ENCODE measurements around the gene AHCYL2.
"Not testable (repeated sequence)": the region's sequence is repeated elsewhere in the genome, so short reads cannot be mapped to it uniquely, and the experiment has no call there.

The AHCYL2 gene

DNA sequence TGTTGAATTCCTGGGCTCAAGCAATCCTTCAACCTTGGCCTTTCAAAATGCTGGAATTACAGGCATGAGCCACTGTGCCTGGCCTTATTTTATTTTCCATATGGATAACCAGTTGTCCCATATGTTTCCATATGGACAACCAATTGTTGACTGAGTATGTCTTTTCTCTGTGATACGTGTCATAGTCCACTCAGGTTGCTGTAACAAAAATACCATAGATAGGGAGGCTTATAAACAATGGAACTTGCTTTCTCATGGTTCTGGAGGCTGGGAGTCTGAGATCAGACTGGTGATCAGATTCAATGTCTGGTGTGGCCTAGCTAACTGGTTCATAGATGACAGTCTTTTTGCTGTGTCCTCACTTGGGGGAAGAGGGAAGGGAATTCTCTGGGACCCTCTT lies 19.4 kb downstream of the AHCYL2 start:
- no peak for DNase-seq (ENCODE audit: low read depth)

DNA sequence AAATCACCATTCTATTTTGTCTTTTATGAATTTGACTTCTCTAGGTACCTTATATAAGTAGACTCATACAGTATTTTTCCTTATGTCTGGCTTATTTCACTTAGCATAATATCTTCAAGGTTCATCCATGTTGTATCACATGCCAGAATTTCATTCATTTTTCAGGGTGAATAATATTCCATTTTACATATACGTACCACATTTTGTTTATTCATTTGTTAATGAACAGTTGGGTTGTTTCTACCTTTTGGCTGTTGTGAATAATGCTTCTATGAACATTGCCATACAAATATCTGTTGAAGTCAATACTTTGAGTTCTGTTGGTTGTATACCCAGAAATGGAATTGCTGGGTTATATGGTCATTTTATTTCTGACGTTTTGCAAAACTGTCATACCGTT lies 20.7 kb downstream of the AHCYL2 start:
- no peak for DNase-seq (ENCODE audit: low read depth)

GRCh38 chr7:129247087-129247486 lies 22.3 kb downstream of the AHCYL2 start:
- DNase-seq (ENCODE audit: low read depth): no peak

- no peak for DNase-seq (ENCODE audit: low read depth)
Observed at GRCh38 chr7:129252128-129252527, 27.3 kb downstream of the AHCYL2 start.

DNA sequence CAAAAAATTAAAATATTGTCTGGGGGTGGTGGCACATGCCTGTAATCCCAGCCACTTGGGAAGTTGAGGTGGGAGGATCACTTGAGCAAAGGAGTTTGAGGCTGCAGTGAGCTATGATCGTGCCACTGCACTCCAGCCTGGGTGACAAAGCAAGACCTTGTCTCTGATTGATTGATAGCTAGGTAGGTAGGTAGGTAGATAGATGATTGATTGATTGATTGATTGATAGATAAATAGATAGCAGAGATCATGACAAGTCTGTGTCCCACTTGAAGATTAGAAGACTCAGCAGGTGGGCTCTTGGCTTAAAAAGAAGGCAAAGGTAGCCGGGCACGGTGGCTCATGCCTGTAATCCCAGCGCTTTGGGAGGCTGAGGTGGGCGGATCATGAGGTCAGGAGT lies 27.8 kb downstream of the AHCYL2 start:
- DNase-seq (ENCODE audit: low read depth): not testable (repeated sequence)

DNA sequence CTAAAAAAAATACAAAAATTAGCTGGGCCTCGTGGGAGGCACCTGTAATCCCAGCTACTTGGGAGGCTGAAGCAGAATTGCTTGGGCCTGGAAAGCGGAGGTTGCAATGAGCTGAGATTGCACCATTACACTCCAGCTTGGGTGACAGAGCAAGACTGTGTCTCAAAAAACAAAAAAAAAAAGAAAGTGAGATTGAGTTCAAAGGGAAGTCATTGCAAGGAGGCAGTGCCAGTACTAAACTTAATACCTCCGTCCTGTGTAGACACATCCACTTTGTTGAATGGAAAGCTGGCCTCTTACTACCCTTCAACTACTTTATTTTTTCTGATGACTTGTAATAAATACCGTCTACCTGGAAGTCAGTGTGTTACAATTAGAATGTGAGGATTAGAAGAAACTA lies 31.0 kb downstream of the AHCYL2 start:
- no peak for DNase-seq (ENCODE audit: low read depth)

DNA sequence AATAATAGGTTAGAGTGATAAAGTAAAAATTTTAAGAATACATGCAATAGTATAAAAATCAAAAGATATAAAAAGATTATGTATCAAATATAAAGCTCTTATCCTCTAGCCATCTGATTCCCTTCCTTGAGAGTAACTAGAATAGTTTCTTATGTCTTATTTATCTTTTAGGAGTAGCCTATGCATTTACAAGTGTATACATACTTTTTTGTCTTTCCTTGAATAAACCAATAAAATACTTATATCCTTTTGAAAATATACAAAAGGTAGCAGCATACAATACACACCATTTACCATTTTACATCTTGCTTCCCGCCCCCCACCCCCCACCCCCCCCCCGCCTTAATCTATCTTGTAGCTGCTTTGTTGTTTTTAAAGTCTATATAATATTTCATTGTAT lies 31.4 kb downstream of the AHCYL2 start:
- DNase-seq (ENCODE audit: low read depth): no peak

GRCh38 chr7:129257168-129257567 lies 32.3 kb downstream of the AHCYL2 start:
- no peak for DNase-seq (ENCODE audit: low read depth)

GRCh38 chr7:129258649-129259389 lies 34.0 kb downstream of the AHCYL2 start:
- no peak for DNase-seq (ENCODE audit: low read depth)

- peak; percentile 24 for DNase-seq (ENCODE audit: low read depth)
Observed at GRCh38 chr7:129262324-129262723, 37.5 kb downstream of the AHCYL2 start.

DNA sequence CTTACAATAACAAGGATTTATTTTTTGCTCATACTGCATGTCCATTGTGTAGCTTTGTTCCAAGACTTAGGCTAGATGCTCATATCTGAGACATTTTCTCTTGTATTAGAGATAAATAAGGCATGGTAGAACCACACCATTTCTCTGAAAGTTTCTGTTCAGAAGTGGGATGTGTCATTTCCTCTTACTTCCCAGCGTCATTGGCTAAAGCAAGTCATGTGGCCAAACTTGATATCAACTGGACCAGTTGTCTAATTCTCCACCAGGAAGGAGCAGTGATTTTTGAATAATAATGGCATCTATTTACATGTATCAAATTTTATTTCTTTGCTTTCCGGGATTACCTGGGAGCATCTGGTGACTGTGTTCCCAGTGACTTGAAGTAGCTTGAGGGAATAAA lies 38.3 kb downstream of the AHCYL2 start:
- DNase-seq (ENCODE audit: low read depth): no peak

- no peak for DNase-seq (ENCODE audit: low read depth)
Observed at GRCh38 chr7:129264534-129264933, 39.7 kb downstream of the AHCYL2 start.

DNA sequence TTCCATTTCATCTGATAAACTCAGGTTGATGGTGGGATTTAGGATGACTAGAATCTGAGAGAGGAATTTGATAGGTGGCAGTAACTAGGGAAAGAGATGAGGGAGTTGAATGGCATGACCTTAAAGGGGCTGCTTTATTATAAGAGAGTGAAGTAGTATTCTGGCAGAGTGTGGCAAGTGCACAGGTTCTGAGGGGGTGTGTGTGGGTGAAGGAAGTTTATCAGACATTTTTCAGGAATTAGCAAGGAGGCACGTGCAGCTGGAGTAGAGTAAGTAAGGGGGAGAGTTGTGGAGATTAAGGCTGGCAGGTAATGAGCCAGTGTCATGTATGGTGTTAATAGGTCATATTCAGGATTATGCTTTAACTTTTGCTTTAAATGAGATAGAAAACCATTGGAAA lies 40.5 kb downstream of the AHCYL2 start:
- DNase-seq (ENCODE audit: low read depth): no peak

DNA sequence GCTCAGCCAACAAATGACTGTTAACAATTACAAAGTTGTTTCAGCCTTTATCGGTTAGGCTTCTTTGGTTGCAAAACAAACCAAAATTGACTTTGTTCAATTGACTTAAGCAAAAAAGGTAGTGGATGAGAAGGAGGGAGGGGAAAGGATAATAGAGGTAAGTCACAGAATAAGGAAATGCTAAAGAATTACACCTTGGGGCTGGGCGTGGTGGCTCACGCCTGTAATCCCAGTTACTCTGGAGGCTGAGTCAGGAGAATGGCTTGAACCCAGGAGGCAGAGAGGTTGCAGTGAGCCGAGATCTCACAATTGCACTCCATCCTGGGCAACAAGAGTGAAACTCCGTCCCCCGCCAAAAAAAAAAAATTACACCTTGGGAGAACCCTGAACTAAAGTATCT lies 41.4 kb downstream of the AHCYL2 start:
- DNase-seq (ENCODE audit: low read depth): no peak

- no peak for DNase-seq (ENCODE audit: low read depth)
Observed at GRCh38 chr7:129270077-129270476, 45.2 kb downstream of the AHCYL2 start.

- DNase-seq (ENCODE audit: low read depth): peak; percentile 72
Observed at GRCh38 chr7:129271500-129272355, 46.9 kb downstream of the AHCYL2 start.

DNA sequence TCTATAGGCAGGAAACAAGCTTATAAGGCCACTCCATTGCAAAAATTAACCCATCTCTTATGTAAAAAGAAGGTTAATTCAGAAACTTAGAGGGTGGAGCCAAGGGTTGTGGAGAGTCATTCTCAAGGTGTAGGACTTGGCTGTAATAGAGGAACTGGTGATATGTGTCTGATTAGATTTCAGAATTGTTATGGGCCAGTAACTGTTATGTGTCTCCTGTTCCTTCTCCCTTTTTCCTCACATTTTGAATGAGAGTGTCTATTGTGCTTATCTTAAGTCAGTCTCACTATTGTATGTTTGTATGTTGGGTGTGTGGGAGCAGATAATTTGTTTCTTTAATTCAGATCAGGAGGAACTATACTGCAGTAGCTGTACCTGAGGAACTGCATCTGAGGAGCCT lies 49.1 kb downstream of the AHCYL2 start:
- no peak for DNase-seq (ENCODE audit: low read depth)

DNA sequence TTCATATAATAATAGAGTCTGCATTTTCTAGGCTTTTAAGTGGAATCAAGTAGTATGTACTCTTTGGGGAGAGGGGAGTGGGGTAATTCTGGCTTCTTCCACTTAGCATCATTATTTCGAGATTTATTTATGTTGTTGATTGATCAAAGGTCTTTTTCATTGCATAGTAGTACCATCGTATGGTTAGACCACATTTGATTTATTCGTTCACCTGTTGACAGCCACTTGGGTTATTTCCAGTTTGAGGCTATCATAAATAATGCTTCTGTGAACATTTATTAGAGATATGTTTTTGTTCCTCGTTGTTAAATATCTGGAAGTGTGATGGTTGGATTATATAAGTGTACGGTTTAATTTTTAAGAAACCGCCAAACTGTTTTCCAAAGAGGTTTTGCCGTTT lies 52.8 kb downstream of the AHCYL2 start:
- DNase-seq (ENCODE audit: low read depth): no peak

GRCh38 chr7:129278688-129279087 lies 53.9 kb downstream of the AHCYL2 start:
- no peak for DNase-seq (ENCODE audit: low read depth)

- DNase-seq (ENCODE audit: low read depth): no peak
Observed at GRCh38 chr7:129279757-129280156, 54.9 kb downstream of the AHCYL2 start.

DNA sequence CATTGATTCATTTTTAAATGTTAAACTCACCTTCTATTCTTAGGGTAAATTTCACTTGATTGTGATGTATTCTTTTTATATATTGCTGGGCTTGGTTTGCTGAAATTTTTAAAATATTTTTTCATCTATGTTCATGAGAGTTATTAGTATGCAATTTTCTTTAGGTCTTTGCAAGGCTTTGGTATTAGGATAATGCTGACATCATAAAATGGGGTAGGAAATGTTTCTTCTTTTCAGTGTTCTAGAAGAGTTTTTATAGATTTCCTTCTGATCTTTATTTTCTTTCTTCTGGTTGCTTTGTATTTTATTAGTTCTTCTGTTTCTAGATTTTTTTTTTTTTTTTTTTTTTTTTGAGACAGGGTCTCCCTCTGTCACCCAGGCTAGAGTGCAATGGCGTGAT lies 56.3 kb downstream of the AHCYL2 start:
- no peak for DNase-seq (ENCODE audit: low read depth)

DNA sequence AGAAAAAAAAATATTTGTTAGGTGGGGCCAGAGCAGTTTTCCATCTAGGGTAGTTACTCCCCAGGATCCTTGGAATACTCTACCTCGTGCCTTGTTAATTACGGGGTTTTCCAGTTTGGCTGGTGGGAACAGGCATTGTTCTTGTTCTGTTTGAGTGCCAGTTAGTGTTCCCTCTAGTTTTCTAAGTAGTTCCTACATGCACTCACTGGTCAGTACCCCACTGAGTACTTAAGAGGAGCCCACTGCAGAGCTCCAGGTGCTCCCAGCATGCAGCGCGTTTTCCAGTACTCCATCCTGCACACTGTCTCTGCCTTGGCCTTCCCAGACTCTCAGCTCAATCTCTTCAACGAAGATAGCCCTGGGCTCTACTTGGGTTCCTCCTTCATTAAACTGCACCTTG lies 58.0 kb downstream of the AHCYL2 start:
- no peak for DNase-seq (ENCODE audit: low read depth)

- no peak for DNase-seq (ENCODE audit: low read depth)
Observed at GRCh38 chr7:129283936-129284335, 59.1 kb downstream of the AHCYL2 start.

DNA sequence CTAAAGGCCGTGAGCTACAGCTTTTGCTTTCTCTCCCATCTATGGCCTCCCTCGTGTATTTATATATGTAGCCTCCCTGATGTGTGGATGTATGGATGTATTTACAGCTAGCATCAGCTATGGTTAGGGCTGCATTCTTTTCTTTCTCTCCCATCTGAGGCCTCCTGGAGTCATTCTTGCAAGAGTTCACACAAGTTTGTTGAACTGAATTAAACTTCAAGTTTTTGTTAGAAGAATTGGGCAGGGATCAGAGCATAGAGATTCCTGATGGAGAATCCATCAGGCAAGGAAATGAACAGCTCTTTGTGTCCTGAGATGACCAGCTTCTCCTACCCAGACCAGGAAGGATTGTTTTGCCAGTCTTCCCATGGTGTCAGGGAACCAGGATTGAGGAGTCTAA lies 60.3 kb downstream of the AHCYL2 start:
- no peak for DNase-seq (ENCODE audit: low read depth)

All from iris pigment epithelial cell (primary cell).